Left ventricle myocardium inferior (tissue), 1 donor: ENCODE results near the gene DDX59. TPM values are rescaled to one million over a fixed set of nuclear protein-coding genes. Genes with fewer than 3 reads are reported as not detected.

ENCODE experiments used
- DNase-seq: peaks from one replicate; pipeline ENCODE4 v3.0.0-alpha.2; 2020
- H3K27ac ChIP-seq: fragments of 200-600 bp; replicated peaks from 2 replicates; pipeline ENCODE4 v1.8.0; 2021
- H3K27me3 ChIP-seq: fragments of 200-600 bp; 2 replicates; pipeline ENCODE4 v1.8.0; 2021; ENCODE audit warnings: low read depth
- H3K36me3 ChIP-seq: fragments of 200-600 bp; 2 replicates; pipeline ENCODE4 v1.8.0; 2021
- H3K4me1 ChIP-seq: fragments of 200-600 bp; 2 replicates; pipeline ENCODE4 v1.8.0; 2021
- H3K4me3 ChIP-seq: fragments of 200-600 bp; 2 replicates; pipeline ENCODE4 v1.8.0; 2021; ENCODE audit warnings: mild to moderate bottlenecking, moderate library complexity
- H3K9me3 ChIP-seq: fragments of 200-600 bp; replicated peaks from 2 replicates; pipeline ENCODE4 v1.8.0; 2021
- CTCF ChIP-seq: fragments of 200-600 bp; IDR thresholded peaks from 2 replicates; pipeline ENCODE4 v1.8.0; 2021; ENCODE audit warnings: antibody characterized with exemption, mild to moderate bottlenecking, borderline replicate concordance
- intact Hi-C: fragments of 100-400 bp; cut with micrococcal nuclease; formaldehyde crosslinking; loops from one replicate; pipeline ENCODE4 v1.11.0; 2022
- total RNA-seq: library from RNA; stranded (reverse); fragmentation: NEBNext Ultra II Directional; extraction: Animal tissue kit (Norgen Biotek cat#: 25700); gene quantifications from one replicate; pipeline ENCODE4 v1.2.1, GENCODE V29; 2021
- donor health status: DM: no; HTN: yes; CAD: no; lungs with severe emphysema.

Gene DDX59
- total RNA-seq, 1 donor from 2014 or later, result 11.9 TPM

GRCh38 chr1:200707116-200707515, 37.4 kb upstream of the DDX59 start:
- Histone ChIP-seq H3K27me3 (no peaks in the 10 kb centered on the region), H3K36me3 (no peaks in the 10 kb centered on the region), H3K27ac (no peak overlapping the region), H3K9me3 (no peaks in the 10 kb centered on the region), H3K4me1 (no peaks in the 10 kb centered on the region), H3K4me3 (no peak overlapping the region)
- DNase-seq, result no peak
- TF ChIP-seq CTCF, result no peak
- intact Hi-C loops, result no loop called here

- no peaks in the 10 kb centered on the region for H3K4me1 ChIP-seq
- H3K27me3 ChIP-seq, result no peaks in the 10 kb centered on the region
- H3K27ac ChIP-seq, result no peak overlapping the region
- H3K36me3 ChIP-seq, result no peaks in the 10 kb centered on the region
- no peaks in the 10 kb centered on the region for H3K9me3 ChIP-seq
- no peak for TF ChIP-seq CTCF
- no peak overlapping the region for H3K4me3 ChIP-seq
- intact Hi-C loops, result no loop called here
- no peak for DNase-seq
These were observed 36.6 kb upstream of the DDX59 start for GRCh38 chr1:200706111-200706814.

- H3K4me1 ChIP-seq, result no peaks in the 10 kb centered on the region
- no peaks in the 10 kb centered on the region for H3K9me3 ChIP-seq
- H3K27ac ChIP-seq, result no peak overlapping the region
- intact Hi-C loops, result no loop called here
- no peak overlapping the region for H3K4me3 ChIP-seq
- no peak for DNase-seq
- no peaks in the 10 kb centered on the region for H3K27me3 ChIP-seq
- TF ChIP-seq CTCF, result no peak
- no peaks in the 10 kb centered on the region for H3K36me3 ChIP-seq
These were observed 35.3 kb upstream of the DDX59 start for GRCh38 chr1:200704986-200705500.

GRCh38 chr1:200699871-200700270, 30.2 kb upstream of the DDX59 start:
- intact Hi-C loops, result no loop called here
- no peaks in the 10 kb centered on the region for H3K27me3 ChIP-seq
- no peaks in the 10 kb centered on the region for H3K9me3 ChIP-seq
- H3K4me1 ChIP-seq, result no peaks in the 10 kb centered on the region
- TF ChIP-seq CTCF, result no peak
- no peak overlapping the region for H3K4me3 ChIP-seq
- no peak overlapping the region for H3K27ac ChIP-seq
- DNase-seq, result no peak
- no peaks in the 10 kb centered on the region for H3K36me3 ChIP-seq

GRCh38 chr1:200694738-200695137, 25.0 kb upstream of the DDX59 start:
- TF ChIP-seq CTCF, result no peak
- Histone ChIP-seq H3K4me3 (no peak overlapping the region), H3K4me1 (no peaks in the 10 kb centered on the region), H3K27me3 (no peaks in the 10 kb centered on the region), H3K36me3 (no peaks in the 10 kb centered on the region), H3K9me3 (no peaks in the 10 kb centered on the region), H3K27ac (no peak overlapping the region)
- intact Hi-C loops, result no loop called here
- DNase-seq, result no peak
